Right hindlimb (tissue), 1 donor: ENCODE measurements around the gene NACC1.
"Not testable (repeated sequence)": the region's sequence is repeated elsewhere in the genome, so short reads cannot be mapped to it uniquely, and the experiment has no call there.

Experiments used
- DNase-seq: peaks from one replicate; pipeline ENCODE4 v3.0.0-alpha.2; 2018

Gene NACC1

GRCh38 chr19:13165162-13165997 lies 47.3 kb downstream of the NACC1 start:
- no peak for DNase-seq

DNA sequence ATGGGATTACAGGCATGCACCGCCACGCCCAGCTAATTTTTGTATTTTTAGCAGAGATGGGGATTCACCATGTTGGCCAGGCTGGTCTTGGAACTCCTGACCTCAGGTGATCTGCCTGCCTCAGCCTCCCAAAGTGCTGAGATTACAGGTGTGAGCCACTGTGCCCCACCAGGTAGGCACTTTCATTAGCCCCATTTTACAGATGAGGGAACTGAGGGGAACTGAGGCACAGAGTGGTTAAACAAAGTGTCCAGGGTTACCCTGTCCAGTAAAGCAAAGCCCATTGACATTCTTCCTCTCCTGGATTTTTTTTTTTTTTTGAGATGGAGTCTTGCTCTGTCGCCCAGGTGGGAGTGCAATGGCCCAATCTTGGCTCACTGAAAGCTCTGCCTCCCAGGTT lies 48.1 kb downstream of the NACC1 start:
- DNase-seq = not testable (repeated sequence)

GRCh38 chr19:13169769-13170168 lies 51.7 kb downstream of the NACC1 start:
- DNase-seq = no peak

DNA sequence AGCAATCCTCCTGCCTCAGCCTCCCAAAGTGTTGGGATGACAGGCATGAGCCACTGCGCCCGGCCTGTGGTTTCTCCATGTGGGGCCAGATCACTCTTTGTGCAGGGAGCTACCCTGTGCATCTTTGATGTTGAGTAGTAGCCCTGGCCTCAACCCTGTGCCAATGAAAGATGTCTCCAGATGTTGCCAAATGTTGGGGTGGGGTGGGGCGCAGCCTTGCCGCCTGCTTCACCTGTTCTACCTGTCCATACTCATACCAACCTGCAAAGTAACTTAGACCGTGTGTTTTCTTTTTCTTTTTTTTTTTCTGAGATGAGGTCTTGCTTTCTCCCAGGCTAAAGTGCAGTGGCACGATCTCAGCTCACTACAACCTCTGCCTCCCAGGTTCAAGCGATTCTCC lies 53.1 kb downstream of the NACC1 start:
- no peak for DNase-seq

GRCh38 chr19:13172346-13173138 lies 54.5 kb downstream of the NACC1 start:
- DNase-seq = peak; percentile 63

- no peak for DNase-seq
Measured at GRCh38 chr19:13173139-13173737, 55.2 kb downstream of the NACC1 start.

GRCh38 chr19:13176345-13176744 lies 58.3 kb downstream of the NACC1 start:
- no peak for DNase-seq

DNA sequence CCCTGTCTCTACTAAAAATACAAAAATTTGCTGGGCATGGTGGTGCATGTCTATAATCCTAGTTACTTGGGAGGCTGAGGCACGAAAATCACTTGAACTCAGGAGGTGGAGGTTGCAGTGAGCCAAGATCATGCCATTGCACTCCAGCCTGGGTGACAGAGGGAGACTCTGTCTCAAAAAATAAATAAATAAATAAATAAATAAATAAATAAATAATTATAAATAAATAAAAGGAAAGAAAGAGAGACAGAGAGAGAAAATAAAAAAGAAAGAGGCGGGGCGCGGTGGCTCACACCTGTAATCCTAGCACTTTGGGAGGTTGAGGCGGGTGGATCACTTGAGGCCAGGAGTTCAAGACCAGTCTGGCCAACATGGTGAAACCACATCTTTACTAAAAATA lies 59.5 kb downstream of the NACC1 start:
- DNase-seq = not testable (repeated sequence)

DNA sequence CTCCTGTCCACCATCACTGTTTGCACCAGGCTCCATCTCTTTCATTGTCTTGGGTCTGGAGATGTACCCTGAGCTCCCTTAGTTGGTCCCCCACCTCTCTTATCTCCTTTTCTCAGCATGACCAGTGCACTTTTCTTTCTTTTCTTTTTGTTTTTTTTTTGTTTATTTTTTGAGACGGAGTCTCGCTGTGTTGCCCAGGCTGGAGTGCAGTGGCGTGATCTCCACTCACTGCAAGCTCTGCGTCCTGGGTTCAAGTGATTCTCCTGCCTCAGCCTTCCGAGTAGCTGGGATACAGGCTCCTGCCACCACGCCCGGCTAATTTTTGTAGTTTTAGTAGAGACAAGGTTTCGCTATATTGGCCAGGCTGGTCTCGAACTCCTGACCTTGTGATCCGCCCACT lies 60.2 kb downstream of the NACC1 start:
- DNase-seq = not testable (repeated sequence)

- DNase-seq = peak; percentile 86
Measured at GRCh38 chr19:13181747-13182388, 63.8 kb downstream of the NACC1 start.

DNA sequence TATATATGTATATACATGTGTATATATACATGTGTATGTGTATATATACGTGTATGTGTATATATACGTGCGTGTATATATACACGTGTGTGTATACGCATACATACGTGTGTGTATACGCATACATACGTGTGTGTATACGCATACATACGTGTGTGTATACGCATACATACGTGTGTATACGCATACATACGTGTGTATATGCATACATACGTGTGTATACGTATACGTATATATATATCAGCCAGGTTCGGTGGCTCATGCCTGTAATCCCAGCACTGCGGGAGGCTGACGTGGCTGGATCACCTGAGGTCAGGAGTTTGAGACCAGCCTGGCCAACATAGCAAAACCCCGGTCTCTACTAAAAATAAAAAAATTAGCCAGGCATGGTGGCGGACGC lies 66.9 kb downstream of the NACC1 start:
- not testable (repeated sequence) for DNase-seq

DNA sequence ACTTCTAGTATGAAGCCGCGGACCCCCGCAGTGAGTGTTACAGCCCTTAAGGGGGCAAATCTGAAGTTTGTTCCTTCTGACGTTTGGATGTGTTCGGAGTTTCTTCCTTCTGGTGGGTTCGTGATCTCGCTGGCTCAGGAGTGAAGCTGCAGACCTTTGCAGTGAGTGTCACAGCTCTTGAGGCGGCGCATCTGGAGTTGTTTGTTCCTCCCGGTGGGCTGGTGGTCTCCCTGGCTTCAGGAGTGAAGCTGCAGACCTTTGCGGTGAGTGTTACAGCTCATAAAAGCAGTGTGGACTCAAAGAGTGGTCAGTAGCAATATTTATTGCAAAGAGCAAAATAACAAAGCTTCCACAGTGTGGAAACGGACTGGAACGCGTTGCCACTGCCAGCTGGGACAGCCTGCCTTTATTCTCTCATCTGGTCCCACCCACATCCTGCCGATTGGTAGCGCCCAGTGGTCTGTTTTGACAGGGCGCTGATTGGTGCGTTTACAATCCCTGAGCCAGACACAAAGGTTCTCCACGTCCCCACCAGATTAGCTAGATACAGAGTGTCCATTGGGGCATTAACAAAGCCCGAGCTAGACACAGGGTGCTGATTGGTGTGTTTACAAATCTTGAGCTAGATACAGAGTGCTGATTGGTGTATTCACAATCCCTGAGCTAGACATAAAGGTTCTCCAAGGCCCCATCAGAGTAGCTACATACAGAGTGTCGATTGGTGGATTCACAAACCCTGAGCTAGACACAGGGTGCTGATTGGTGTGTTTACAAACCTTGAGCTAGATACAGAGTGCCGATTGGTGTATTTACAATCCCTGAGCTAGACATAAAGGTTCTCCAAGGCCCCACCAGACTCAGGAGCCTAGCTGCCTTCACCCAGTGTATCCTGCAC lies 67.9 kb downstream of the NACC1 start:
- not testable (repeated sequence) for DNase-seq

- DNase-seq = not testable (repeated sequence)
Measured at GRCh38 chr19:13186688-13187087, 68.6 kb downstream of the NACC1 start.

DNA sequence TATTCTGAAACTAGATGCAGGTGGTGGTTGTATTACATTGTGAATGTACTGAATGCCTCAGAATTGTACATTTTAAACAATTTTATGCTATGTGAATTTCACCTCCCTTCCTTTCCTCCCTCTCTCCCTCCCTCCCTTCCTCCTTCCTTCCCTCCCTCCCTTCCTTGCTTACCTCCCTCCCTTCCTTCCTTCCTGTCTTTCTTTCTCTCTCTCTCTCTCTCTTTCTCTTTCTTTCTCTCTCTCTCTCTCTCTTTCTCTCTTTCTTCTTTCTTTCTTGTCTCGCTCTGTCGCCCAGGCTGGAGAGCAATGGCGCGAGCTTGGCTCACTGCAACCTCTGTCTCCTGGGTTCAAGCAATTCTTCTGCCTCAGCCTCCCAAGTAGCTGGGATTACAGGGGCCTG lies 69.4 kb downstream of the NACC1 start:
- DNase-seq = no peak

GRCh38 chr19:13189600-13189999 lies 71.5 kb downstream of the NACC1 start:
- DNase-seq = no peak
